Measurements from ENCODE around the gene GMDS.
"Not testable (repeated sequence)": the region's sequence is repeated elsewhere in the genome, so short reads cannot be mapped to it uniquely, and the experiment has no call there.

GMDS gene

DNA sequence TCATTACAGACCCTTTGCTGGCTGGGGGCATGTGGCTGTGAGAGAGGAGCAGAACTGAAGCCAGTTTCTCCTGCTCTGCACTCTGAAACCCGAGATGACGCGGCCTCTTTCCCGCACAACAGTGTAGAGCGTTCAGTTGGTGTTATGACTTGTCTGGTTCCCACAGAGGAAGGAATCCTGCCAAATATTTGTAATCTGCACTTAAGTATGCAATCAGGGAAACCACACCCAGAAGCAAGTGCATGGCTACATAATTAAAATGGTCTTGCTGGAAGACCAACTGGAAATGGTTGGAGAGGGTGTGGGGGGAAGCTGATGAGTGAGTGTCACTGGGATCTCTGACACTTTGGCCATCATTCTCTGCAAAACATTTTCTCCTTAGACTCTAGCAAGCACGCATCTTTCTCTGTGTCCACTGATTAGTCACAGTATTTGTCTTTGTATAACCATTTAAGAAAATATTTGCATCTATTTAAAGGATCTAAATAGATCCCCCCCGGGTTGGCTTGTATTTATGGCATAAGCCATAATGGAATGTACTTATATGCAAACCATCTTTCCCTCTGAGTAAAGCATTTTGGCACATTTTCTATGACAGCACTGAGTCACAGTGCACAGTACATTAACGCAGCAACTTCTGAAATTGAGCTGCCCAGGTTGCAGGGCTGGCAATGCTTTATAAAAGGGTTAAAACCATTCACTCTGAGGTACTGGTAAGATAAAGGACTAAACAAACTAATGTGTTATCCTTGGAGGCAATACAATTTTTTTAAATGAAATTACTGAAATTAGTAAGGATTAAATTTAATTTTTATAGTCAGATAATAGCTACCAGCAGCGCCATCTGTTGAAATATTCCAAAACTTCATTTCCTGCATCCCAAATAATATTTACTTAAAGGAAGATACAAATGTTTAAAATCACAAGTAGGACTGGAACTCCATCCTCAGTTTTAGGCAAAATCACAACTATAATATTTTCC is 559.0 kb downstream of the GMDS start:
- Histone ChIP-seq H3K9ac (ENCODE audit: low read depth in 1 of 2, low read length in 2 of 2) (no peak overlapping the region), H3K27me3 (ENCODE audit: control insufficient read depth in 2 of 2, insufficient read depth in 2 of 2, low read length in 2 of 2) (no peaks in the 10 kb centered on the region), H3K27ac (ENCODE audit: low read depth in 2 of 2, low read length in 2 of 2) (no peak overlapping the region), H3K4me1 (ENCODE audit: control insufficient read depth in 2 of 2, insufficient read depth in 2 of 2, low read length in 2 of 2) (peaks cover 0 to 7% of the 10 kb centered on the region in 2 donors), H3K36me3 (ENCODE audit: control insufficient read depth in 2 of 2, insufficient read depth in 2 of 2, low read length in 2 of 2) (no peaks in the 10 kb centered on the region), H3K4me3 (ENCODE audit: low read length in 2 of 2) (no peak overlapping the region), H3K9me3 (ENCODE audit: control insufficient read depth in 2 of 2, low read length in 2 of 2) (no peaks in the 10 kb centered on the region)

- H3K9ac ChIP-seq (ENCODE audit: low read depth in 1 of 2, low read length in 2 of 2), result no peak overlapping the region
Measured at GRCh38 chr6:1679688-1680068, 565.7 kb downstream of the GMDS start.

DNA sequence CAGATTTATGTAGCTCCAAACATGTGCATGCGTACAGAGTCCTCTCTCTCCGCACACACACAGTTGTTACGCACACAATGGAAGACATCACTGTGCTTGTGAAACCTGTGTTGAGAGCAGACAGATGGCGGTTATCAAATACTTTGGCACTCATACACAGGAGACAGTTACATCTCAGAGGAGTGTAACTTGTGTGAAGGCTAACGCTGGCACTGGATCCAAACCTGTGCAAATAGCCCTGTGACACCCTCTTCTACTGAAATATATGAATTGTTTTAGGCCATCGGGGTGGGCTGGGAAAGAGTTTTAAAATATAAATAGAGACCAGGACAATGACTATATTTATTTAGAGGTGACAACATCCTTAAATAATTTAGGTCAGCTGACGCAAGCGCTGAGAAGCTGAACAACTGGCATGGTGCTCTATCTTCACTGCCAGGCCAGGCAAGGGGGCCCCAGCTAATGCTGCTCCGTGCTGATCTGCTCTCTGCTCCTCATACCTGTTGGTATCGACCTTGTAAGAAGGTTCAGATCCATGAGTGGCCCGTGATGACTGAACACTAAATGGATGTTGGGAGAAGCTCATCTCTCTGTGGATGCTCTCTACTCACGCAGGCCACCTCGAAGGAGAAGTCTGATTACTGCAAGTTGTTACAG is 566.2 kb downstream of the GMDS start:
- Histone ChIP-seq H3K4me3 (ENCODE audit: low read length in 2 of 2) (no peak overlapping the region), H3K27ac (ENCODE audit: low read depth in 2 of 2, low read length in 2 of 2) (no peak overlapping the region), H3K36me3 (ENCODE audit: control insufficient read depth in 2 of 2, insufficient read depth in 2 of 2, low read length in 2 of 2) (no peaks in the 10 kb centered on the region), H3K4me1 (ENCODE audit: control insufficient read depth in 2 of 2, insufficient read depth in 2 of 2, low read length in 2 of 2) (no peaks in the 10 kb centered on the region), H3K9ac (ENCODE audit: low read depth in 1 of 2, low read length in 2 of 2) (no peak overlapping the region), H3K27me3 (ENCODE audit: control insufficient read depth in 2 of 2, insufficient read depth in 2 of 2, low read length in 2 of 2) (no peaks in the 10 kb centered on the region), H3K9me3 (ENCODE audit: control insufficient read depth in 2 of 2, low read length in 2 of 2) (no peaks in the 10 kb centered on the region)

More at GRCh38 chr6:1679688-1680068, 565.7 kb downstream of the GMDS start:
- no peaks in the 10 kb centered on the region for H3K4me1 ChIP-seq (ENCODE audit: control insufficient read depth in 2 of 2, insufficient read depth in 2 of 2, low read length in 2 of 2)
- H3K9me3 ChIP-seq (ENCODE audit: control insufficient read depth in 2 of 2, low read length in 2 of 2), result no peaks in the 10 kb centered on the region
- no peak overlapping the region for H3K4me3 ChIP-seq (ENCODE audit: low read length in 2 of 2)
- H3K27ac ChIP-seq (ENCODE audit: low read depth in 2 of 2, low read length in 2 of 2), result no peak overlapping the region
- no peaks in the 10 kb centered on the region for H3K36me3 ChIP-seq (ENCODE audit: control insufficient read depth in 2 of 2, insufficient read depth in 2 of 2, low read length in 2 of 2)
- H3K27me3 ChIP-seq (ENCODE audit: control insufficient read depth in 2 of 2, insufficient read depth in 2 of 2, low read length in 2 of 2), result no peaks in the 10 kb centered on the region

- H3K9me3 ChIP-seq (ENCODE audit: control insufficient read depth in 2 of 2, low read length in 2 of 2), result no peaks in the 10 kb centered on the region
- no peaks in the 10 kb centered on the region for H3K27me3 ChIP-seq (ENCODE audit: control insufficient read depth in 2 of 2, insufficient read depth in 2 of 2, low read length in 2 of 2)
- no peaks in the 10 kb centered on the region for H3K36me3 ChIP-seq (ENCODE audit: control insufficient read depth in 2 of 2, insufficient read depth in 2 of 2, low read length in 2 of 2)
- no peak overlapping the region for H3K27ac ChIP-seq (ENCODE audit: low read depth in 2 of 2, low read length in 2 of 2)
- no peak overlapping the region for H3K9ac ChIP-seq (ENCODE audit: low read depth in 1 of 2, low read length in 2 of 2)
- H3K4me3 ChIP-seq (ENCODE audit: low read length in 2 of 2), result no peak overlapping the region
- H3K4me1 ChIP-seq (ENCODE audit: control insufficient read depth in 2 of 2, insufficient read depth in 2 of 2, low read length in 2 of 2), result no peaks in the 10 kb centered on the region
Measured at GRCh38 chr6:1678201-1678600, 567.2 kb downstream of the GMDS start.

DNA sequence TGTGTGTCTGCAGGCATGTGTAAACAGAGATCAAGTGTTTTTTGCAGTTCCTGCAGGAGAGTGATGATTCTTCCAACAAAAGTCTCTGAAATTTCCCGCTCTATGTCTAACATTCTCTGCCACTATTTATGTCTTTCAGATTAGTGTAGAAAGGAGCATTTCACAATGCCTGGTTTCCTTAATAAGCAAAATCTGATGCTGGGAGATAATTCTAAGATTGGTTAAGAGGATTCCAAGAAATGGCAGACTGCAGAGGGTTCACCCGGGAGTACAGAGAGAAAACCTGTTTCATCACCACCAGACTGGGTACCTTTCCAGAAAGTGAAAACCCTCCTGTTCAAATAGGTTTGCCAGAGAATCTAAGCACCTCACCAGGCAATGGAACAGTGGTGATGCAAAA is 573.0 kb downstream of the GMDS start:
- no peak overlapping the region for H3K27ac ChIP-seq (ENCODE audit: low read depth in 2 of 2, low read length in 2 of 2)
- H3K4me3 ChIP-seq (ENCODE audit: low read length in 2 of 2), result no peak overlapping the region
- no peak overlapping the region for H3K9ac ChIP-seq (ENCODE audit: low read depth in 1 of 2, low read length in 2 of 2)
- no peaks in the 10 kb centered on the region for H3K4me1 ChIP-seq (ENCODE audit: control insufficient read depth in 2 of 2, insufficient read depth in 2 of 2, low read length in 2 of 2)
- no peaks in the 10 kb centered on the region for H3K27me3 ChIP-seq (ENCODE audit: control insufficient read depth in 2 of 2, insufficient read depth in 2 of 2, low read length in 2 of 2)
- no peaks in the 10 kb centered on the region for H3K36me3 ChIP-seq (ENCODE audit: control insufficient read depth in 2 of 2, insufficient read depth in 2 of 2, low read length in 2 of 2)
- no peaks in the 10 kb centered on the region for H3K9me3 ChIP-seq (ENCODE audit: control insufficient read depth in 2 of 2, low read length in 2 of 2)

DNA sequence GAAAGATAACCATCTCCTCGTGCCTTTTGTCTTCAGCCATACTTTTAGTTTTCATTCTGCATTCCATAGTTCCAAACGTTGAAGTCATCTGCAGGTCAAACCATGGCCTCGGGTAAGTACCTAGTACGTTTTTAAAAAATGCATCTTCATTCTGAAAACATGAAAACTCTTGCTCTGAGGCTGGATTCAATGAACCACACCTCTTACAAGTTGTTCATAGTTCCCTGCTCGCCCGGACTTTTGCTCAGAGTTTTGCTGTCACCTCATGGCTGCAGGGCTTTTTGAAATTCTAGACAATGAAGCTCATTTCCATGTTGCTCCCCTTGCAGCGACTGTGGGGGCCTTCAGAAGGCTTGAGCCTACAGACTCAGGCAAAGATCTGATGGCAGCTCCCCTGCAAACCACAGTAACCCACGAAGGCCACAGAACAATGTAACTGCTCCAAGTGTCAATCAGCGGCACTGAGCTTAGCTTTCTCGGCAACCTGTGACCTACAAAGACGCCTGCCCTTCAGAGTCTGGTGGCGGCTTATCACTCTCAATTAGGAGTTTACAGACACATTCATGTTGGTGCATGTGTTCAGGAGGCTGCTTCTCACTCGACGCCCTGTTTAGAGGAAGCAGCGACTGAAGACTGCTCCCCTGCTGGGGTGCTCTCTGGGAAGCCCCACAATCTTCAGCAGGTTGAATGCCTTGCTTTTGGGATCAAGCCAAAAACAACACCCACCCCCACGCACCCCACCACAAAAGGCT is 574.5 kb downstream of the GMDS start:
- no peak overlapping the region for H3K27ac ChIP-seq (ENCODE audit: low read depth in 2 of 2, low read length in 2 of 2)
- H3K36me3 ChIP-seq (ENCODE audit: control insufficient read depth in 2 of 2, insufficient read depth in 2 of 2, low read length in 2 of 2), result no peaks in the 10 kb centered on the region
- H3K4me1 ChIP-seq (ENCODE audit: control insufficient read depth in 2 of 2, insufficient read depth in 2 of 2, low read length in 2 of 2), result no peaks in the 10 kb centered on the region
- H3K27me3 ChIP-seq (ENCODE audit: control insufficient read depth in 2 of 2, insufficient read depth in 2 of 2, low read length in 2 of 2), result no peaks in the 10 kb centered on the region
- H3K9ac ChIP-seq (ENCODE audit: low read depth in 1 of 2, low read length in 2 of 2), result no peak overlapping the region
- no peak overlapping the region for H3K4me3 ChIP-seq (ENCODE audit: low read length in 2 of 2)
- no peaks in the 10 kb centered on the region for H3K9me3 ChIP-seq (ENCODE audit: control insufficient read depth in 2 of 2, low read length in 2 of 2)

DNA sequence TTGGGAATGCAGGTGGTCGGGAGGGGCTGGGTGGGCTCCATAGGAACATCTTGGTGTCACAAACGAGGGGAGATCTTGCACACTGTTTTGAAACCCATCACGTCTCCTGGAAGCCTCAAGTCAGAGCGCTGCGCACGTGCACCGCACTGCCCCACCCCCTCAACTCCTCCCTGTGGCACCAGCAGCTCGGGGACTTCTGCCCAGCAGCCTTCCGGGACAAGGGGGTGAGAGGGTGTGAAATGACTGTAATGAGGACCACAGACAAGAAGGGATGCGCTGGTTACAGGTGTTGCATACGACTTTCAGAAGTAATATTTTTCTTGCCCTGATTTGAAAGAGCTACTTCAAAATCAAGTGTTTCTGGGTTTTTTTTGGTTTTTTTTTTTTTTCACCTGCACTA is 575.4 kb downstream of the GMDS start:
- Histone ChIP-seq H3K9me3 (ENCODE audit: control insufficient read depth in 2 of 2, low read length in 2 of 2) (no peaks in the 10 kb centered on the region), H3K4me3 (ENCODE audit: low read length in 2 of 2) (no peak overlapping the region), H3K4me1 (ENCODE audit: control insufficient read depth in 2 of 2, insufficient read depth in 2 of 2, low read length in 2 of 2) (no peaks in the 10 kb centered on the region), H3K27ac (ENCODE audit: low read depth in 2 of 2, low read length in 2 of 2) (no peak overlapping the region), H3K36me3 (ENCODE audit: control insufficient read depth in 2 of 2, insufficient read depth in 2 of 2, low read length in 2 of 2) (no peaks in the 10 kb centered on the region), H3K27me3 (ENCODE audit: control insufficient read depth in 2 of 2, insufficient read depth in 2 of 2, low read length in 2 of 2) (no peaks in the 10 kb centered on the region), H3K9ac (ENCODE audit: low read depth in 1 of 2, low read length in 2 of 2) (no peak overlapping the region)

DNA sequence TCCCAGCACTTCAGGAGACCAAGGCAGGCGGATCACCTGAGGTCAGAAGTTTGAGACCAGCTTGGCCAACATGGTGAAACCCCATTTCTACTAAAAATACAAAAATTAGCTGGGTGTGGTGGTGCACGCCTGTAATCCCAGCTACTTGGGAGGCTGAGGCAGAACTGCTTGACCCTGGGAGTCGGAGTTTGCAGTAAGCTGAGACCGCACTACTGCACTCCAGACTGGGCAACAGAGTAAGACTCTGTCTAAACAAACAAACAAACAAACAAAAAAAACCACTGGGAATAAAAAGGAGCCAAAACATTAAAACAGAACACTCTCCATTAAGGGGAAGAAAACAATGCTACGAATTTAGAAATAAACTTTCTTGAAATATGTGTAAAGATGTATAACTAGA is 576.9 kb downstream of the GMDS start:
- H3K4me3 ChIP-seq (ENCODE audit: low read length in 2 of 2); H3K36me3 ChIP-seq (ENCODE audit: control insufficient read depth in 2 of 2, insufficient read depth in 2 of 2, low read length in 2 of 2); H3K9me3 ChIP-seq (ENCODE audit: control insufficient read depth in 2 of 2, low read length in 2 of 2); H3K27me3 ChIP-seq (ENCODE audit: control insufficient read depth in 2 of 2, insufficient read depth in 2 of 2, low read length in 2 of 2); H3K4me1 ChIP-seq (ENCODE audit: control insufficient read depth in 2 of 2, insufficient read depth in 2 of 2, low read length in 2 of 2); H3K9ac ChIP-seq (ENCODE audit: low read depth in 1 of 2, low read length in 2 of 2); H3K27ac ChIP-seq (ENCODE audit: low read depth in 2 of 2, low read length in 2 of 2): not testable (repeated sequence)

DNA sequence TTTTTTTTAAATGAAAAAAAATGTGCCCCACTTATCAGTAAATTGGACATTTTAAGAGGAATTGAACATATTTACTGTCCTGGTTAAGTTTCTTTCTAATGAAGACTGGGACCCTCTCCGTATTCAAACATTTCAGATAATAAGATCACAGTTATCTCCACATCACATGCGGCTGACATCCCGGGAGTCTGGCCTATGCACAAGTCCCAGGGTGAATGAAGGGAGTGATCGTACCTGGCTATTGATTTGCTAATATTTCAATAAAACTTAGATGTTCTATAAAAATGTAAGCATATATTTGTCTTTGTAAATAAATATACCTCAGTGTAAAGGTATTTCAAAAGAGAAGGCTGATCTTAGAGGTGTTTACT is 577.6 kb downstream of the GMDS start:
- no peak overlapping the region for H3K27ac ChIP-seq (ENCODE audit: low read depth in 2 of 2, low read length in 2 of 2)
- no peak overlapping the region for H3K4me3 ChIP-seq (ENCODE audit: low read length in 2 of 2)
- H3K4me1 ChIP-seq (ENCODE audit: control insufficient read depth in 2 of 2, insufficient read depth in 2 of 2, low read length in 2 of 2), result no peaks in the 10 kb centered on the region
- no peaks in the 10 kb centered on the region for H3K27me3 ChIP-seq (ENCODE audit: control insufficient read depth in 2 of 2, insufficient read depth in 2 of 2, low read length in 2 of 2)
- no peaks in the 10 kb centered on the region for H3K9me3 ChIP-seq (ENCODE audit: control insufficient read depth in 2 of 2, low read length in 2 of 2)
- H3K36me3 ChIP-seq (ENCODE audit: control insufficient read depth in 2 of 2, insufficient read depth in 2 of 2, low read length in 2 of 2), result no peaks in the 10 kb centered on the region
- H3K9ac ChIP-seq (ENCODE audit: low read depth in 1 of 2, low read length in 2 of 2), result no peak overlapping the region
